HG02938 (cell line): ENCODE data around the gene BACE1-AS.

Experiments
- ATAC-seq: cut with Tn5 transposase; IDR thresholded peaks from one replicate; pipeline ENCODE4 v1.9.1; 2021; ENCODE audit warnings: mild to moderate bottlenecking, moderate library complexity; ENCODE audit not compliant: unreplicated experiment

Gene BACE1-AS

GRCh38 chr11:117289795-117290194 lies 1.4 kb upstream of the BACE1-AS start:
- no peak for ATAC-seq

- ATAC-seq: no peak
Observed at GRCh38 chr11:117292616-117293015, 1.5 kb downstream of the BACE1-AS start.

- ATAC-seq: no peak
Observed at GRCh38 chr11:117295438-117296137, 4.4 kb downstream of the BACE1-AS start.

- no peak for ATAC-seq
Observed at GRCh38 chr11:117296881-117297280, 5.7 kb downstream of the BACE1-AS start.

GRCh38 chr11:117298195-117298594 lies 7.0 kb downstream of the BACE1-AS start:
- ATAC-seq: no peak

GRCh38 chr11:117299351-117300282 lies 8.5 kb downstream of the BACE1-AS start:
- no peak for ATAC-seq

- no peak for ATAC-seq
Observed at GRCh38 chr11:117300283-117300663, 9.1 kb downstream of the BACE1-AS start.

GRCh38 chr11:117300773-117301172 lies 9.6 kb downstream of the BACE1-AS start:
- no peak for ATAC-seq

GRCh38 chr11:117302228-117302627 lies 11.1 kb downstream of the BACE1-AS start:
- ATAC-seq: no peak

GRCh38 chr11:117303101-117303500 lies 12.0 kb downstream of the BACE1-AS start:
- no peak for ATAC-seq

GRCh38 chr11:117303646-117304315 lies 12.6 kb downstream of the BACE1-AS start:
- no peak for ATAC-seq

- no peak for ATAC-seq
Observed at GRCh38 chr11:117305145-117305544, 14.0 kb downstream of the BACE1-AS start.

GRCh38 chr11:117309310-117309709 lies 18.2 kb downstream of the BACE1-AS start:
- ATAC-seq: no peak

- no peak for ATAC-seq
Observed at GRCh38 chr11:117313091-117313490, 21.9 kb downstream of the BACE1-AS start.

- no peak for ATAC-seq
Observed at GRCh38 chr11:117313828-117314768, 23.0 kb downstream of the BACE1-AS start.

GRCh38 chr11:117314840-117315239 lies 23.7 kb downstream of the BACE1-AS start:
- no peak for ATAC-seq

- no peak for ATAC-seq
Observed at GRCh38 chr11:117315285-117316196, 24.4 kb downstream of the BACE1-AS start.

GRCh38 chr11:117316197-117316961 lies 25.2 kb downstream of the BACE1-AS start, which contains the start of gene BACE1:
Gene BACE1 (minus strand): TSS chr11:117316256. CDS start chr11:117315795, 461 bp downstream.
- no peak for ATAC-seq
